Measurements from ENCODE around the gene MPHOSPH10. TPM values are rescaled to one million over a fixed set of nuclear protein-coding genes. Genes with fewer than 3 reads are reported as not detected.

The MPHOSPH10 gene
- total RNA-seq, 1 experiment from 2014 or later, result 26.4 TPM

- DNase-seq, result no peak
- ChIA-PET POLR2A (ENCODE audit: unreplicated experiment) (no interaction called here), CTCF (no interaction called here)
- H3K4me2 ChIP-seq (ENCODE audit: low read length), result no peak overlapping the region
- no peak overlapping the region for H3K4me3 ChIP-seq (ENCODE audit: low read length)
- H3K9me3 ChIP-seq (ENCODE audit: low read length), result no peaks in the 10 kb centered on the region
- no peaks in the 10 kb centered on the region for H3K27me3 ChIP-seq (ENCODE audit: low read length)
- TF ChIP-seq EZH2 (IDR thresholded peaks at IDR 0.05; ENCODE audit: low read length, unreplicated experiment) (no peak), EZH2phosphoT487 (IDR thresholded peaks at IDR 0.05; ENCODE audit: borderline replicate concordance, low read length) (no peak), CTCF (conservative IDR thresholded peaks at IDR 0.05; ENCODE audit: low read depth, low read length) (no peak)
- no peak overlapping the region for H3K27ac ChIP-seq (ENCODE audit: low read length)
- H3K9me2 ChIP-seq (replicated peaks; ENCODE audit: low read length), result no peaks in the 10 kb centered on the region
- peaks cover 48% of the 10 kb centered on the region for H3K79me2 ChIP-seq (ENCODE audit: low read length)
- intact Hi-C loops (cut with micrococcal nuclease), result no loop called here
- H3K36me3 ChIP-seq (ENCODE audit: low read depth, low read length), result peaks cover 45% of the 10 kb centered on the region
- H2AFZ ChIP-seq (ENCODE audit: low read length), result no peak overlapping the region
- no peak for ATAC-seq
- no peak overlapping the region for H3K9ac ChIP-seq (ENCODE audit: low read length)
- peaks cover 8% of the 10 kb centered on the region for H3F3A ChIP-seq (ENCODE audit: low read length, unreplicated experiment)
- peaks cover 23% of the 10 kb centered on the region for H4K20me1 ChIP-seq (ENCODE audit: low read length)
- no TSS peak for BruUV-seq (replicated peaks)
- peaks cover 8% of the 10 kb centered on the region; the same call in 1 of the 2 replicates for H3K4me1 ChIP-seq (ENCODE audit: insufficient read depth, low read length)
Observed at GRCh38 chr2:71133603-71134002, 3.2 kb downstream of the MPHOSPH10 start.

- intact Hi-C loops (cut with micrococcal nuclease), result no loop called here
Observed at GRCh38 chr2:71136174-71136573, 5.7 kb downstream of the MPHOSPH10 start.

More at GRCh38 chr2:71136174-71136573, 5.7 kb downstream of the MPHOSPH10 start:
- no peaks in the 10 kb centered on the region for H3F3A ChIP-seq (ENCODE audit: low read length, unreplicated experiment)
- ChIA-PET POLR2A (ENCODE audit: unreplicated experiment) (interaction anchor here (0.7 kb wide), 1 partner anchor 91 kb away, joined by 3 read pairs; no protein-coding TSS in a partner anchor), CTCF (no interaction called here)
- TF ChIP-seq CTCF (conservative IDR thresholded peaks at IDR 0.05; ENCODE audit: low read depth, low read length) (no peak), EZH2phosphoT487 (IDR thresholded peaks at IDR 0.05; ENCODE audit: borderline replicate concordance, low read length) (no peak), EZH2 (IDR thresholded peaks at IDR 0.05; ENCODE audit: low read length, unreplicated experiment) (no peak)
- H2AFZ ChIP-seq (ENCODE audit: low read length), result no peak overlapping the region
- H3K9ac ChIP-seq (ENCODE audit: low read length), result no peak overlapping the region
- no peak for DNase-seq
- ATAC-seq, result no peak
- H3K4me3 ChIP-seq (ENCODE audit: low read length), result no peak overlapping the region
- peaks cover 30% of the 10 kb centered on the region for H3K79me2 ChIP-seq (ENCODE audit: low read length)
- no peaks in the 10 kb centered on the region for H3K9me3 ChIP-seq (ENCODE audit: low read length)
- peaks cover 8% of the 10 kb centered on the region; the same call in 1 of the 2 replicates for H3K4me1 ChIP-seq (ENCODE audit: insufficient read depth, low read length)
- H3K4me2 ChIP-seq (ENCODE audit: low read length), result no peak overlapping the region
- H3K36me3 ChIP-seq (ENCODE audit: low read depth, low read length), result peaks cover 66% of the 10 kb centered on the region
- no peaks in the 10 kb centered on the region for H3K27me3 ChIP-seq (ENCODE audit: low read length)
- no peak overlapping the region for H3K27ac ChIP-seq (ENCODE audit: low read length)
- BruUV-seq (replicated peaks), result no TSS peak
- H3K9me2 ChIP-seq (replicated peaks; ENCODE audit: low read length), result no peaks in the 10 kb centered on the region
- H4K20me1 ChIP-seq (ENCODE audit: low read length), result peaks cover 19% of the 10 kb centered on the region

Data from PC-3 (cell line).